Heart left ventricle (tissue), 16 donors: Measurements from ENCODE around the gene ARHGEF10L. TPM values are rescaled to one million over a fixed set of nuclear protein-coding genes. Genes with fewer than 3 reads are reported as not detected.
A peak's percentile ranks its signal among the peaks of the same experiment; 100 is the strongest.

Source experiments
- ATAC-seq, 4 donors: fragments of 200-7000 bp; cut with Tn5 transposase; one replicate each; pipeline ENCODE4 v1.9.1; 2020 to 2022; ENCODE audit warnings: moderate library complexity in 4 of 4, mild to moderate bottlenecking in 3 of 4, moderate number of reproducible peaks in 1 of 4
- DNase-seq, 5 donors: peaks; one replicate each; pipeline ENCODE4 v3.0.0-alpha.2; 2020
- H3K27ac ChIP-seq, 12 donors: fragments of 200-600 bp; sonication (generic) in 4 of 12; one replicate each; pipeline versions ENCODE4 v1.5.0 to v1.8.0; 2016 to 2022; ENCODE audit warnings: mild to moderate bottlenecking in 2 of 12
- H3K27me3 ChIP-seq, 9 donors: fragments of 200-600 bp; sonication (generic) in 2 of 9; one replicate each; pipeline versions ENCODE4 v1.5.1 to v1.8.0; 2016 to 2022; ENCODE audit warnings: mild to moderate bottlenecking in 3 of 9
- H3K36me3 ChIP-seq, 9 donors: fragments of 200-600 bp; sonication (generic) in 2 of 9; one replicate each; pipeline versions ENCODE4 v1.5.0 to v1.8.0; 2018 to 2022; ENCODE audit warnings: mild to moderate bottlenecking in 2 of 9
- H3K4me1 ChIP-seq, 12 donors: fragments of 200-600 bp; sonication (generic) in 4 of 12; one replicate each; pipeline versions ENCODE4 v1.5.0 to v1.8.0; 2016 to 2022; ENCODE audit warnings: mild to moderate bottlenecking in 3 of 12
- H3K4me3 ChIP-seq, 12 donors: fragments of 200-600 bp; sonication (generic) in 4 of 12; one replicate each; pipeline versions ENCODE4 v1.5.0 to v1.8.0; 2017 to 2022; ENCODE audit warnings: mild to moderate bottlenecking in 9 of 12, moderate library complexity in 4 of 12
- H3K9me3 ChIP-seq, 12 donors: fragments of 200-600 bp; sonication (generic) in 4 of 12; one replicate each; pipeline versions ENCODE4 v1.5.0 to v1.8.0; 2016 to 2022; ENCODE audit warnings: mild to moderate bottlenecking in 1 of 12
- POLR2A ChIP-seq, 2 donors: fragments of 450-650 bp; IDR thresholded peaks; one replicate each; pipeline ENCODE4 v1.6.1; 2017; ENCODE audit warnings: antibody characterized with exemption in 2 of 2, mild to moderate bottlenecking in 2 of 2, moderate library complexity in 2 of 2
- WGBS, 4 donors: extraction: QIAGEN DNeasy Blood & Tissue Kit in 2 of 4; methylation state at CpG; one replicate each; pipeline versions ENCODE4 v1.1.5 to v1.1.7; 2013 to 2018; 5-methylcytosine and 5-hydroxymethylcytosine counted together
- intact Hi-C, 10 donors: fragments of 100-400 bp; cut with DNase I; formaldehyde crosslinking; loops; one replicate each; pipeline versions ENCODE4 v1.11.1 to v1.14.2; 2022
- polyA plus RNA-seq, 2 donors: library from polyadenylated mRNA; stranded (reverse); fragments of 200-250 nt; gene quantifications; one replicate each; pipeline ENCODE4 v1.2.3, GENCODE V29; 2013
- total RNA-seq, 9 donors: library from RNA; depleted of rRNA in 2 of 9; stranded (reverse); fragments of >200 nt in 2 of 9; fragmentation: NEBNext Ultra II Directional in 3 of 9; extraction: Animal tissue kit (Norgen Biotek cat#: 25700) in 3 of 9; gene quantifications; one replicate each; pipeline versions ENCODE4 v1.1.0 to v1.2.4, GENCODE V29; 2016 to 2023
- TF ChIP-seq, protein P1 (sequence below), 12 donors: fragments of 200-600 bp; sonication (generic) in 4 of 12; IDR thresholded peaks; one replicate each; pipeline versions ENCODE4 v1.5.0 to v1.8.0; 2018 to 2022; ENCODE audit warnings: antibody characterized with exemption in 12 of 12, mild to moderate bottlenecking in 5 of 12
- donor health status: ischemic (EF 13 %, LVEDD 7.1; RV severe dilation, severe dysfunction).
- donor health status: healthy with polysubstance abuse.
- donor health status: DM: no; HTN: yes; CAD: no.
- donor health status: DM: no; HTN: no; CAD: no.
- donor health status: ischemic (EF 25% LVEDD 6.9; RV normal size, moderate dysfunction).
- donor health status: ischemic (EF 25% LVEDD 5.7; RV mildly dilated, moderate dysfunction).
- donor health status: healthy.
- donor health status: DM: yes; HTN: yes; CAD: no.
- donor health status: ischemic (EF 35%, LVEDD 5.7; RV mildly dilated, moderate dysfunction).
- donor health status: nonischemic (EF 11% LVEDD 7.7; RV severe dilation, severe dysfunction).
- donor health status: DM: yes; HTN: yes; CAD: no.
- donor health status: PGD.
- donor health status: ischemic (EF 29% LVEDD 5.4; RV normal size, mild dysfunction).
- donor health status: nonischemic (EF 23%, LVEDD 6.1; RV moderate dilation, normal function).

The ARHGEF10L gene
- total and polyA plus RNA-seq, 11 donors: 44.6 to 72.8 (median 57.9) TPM

DNA sequence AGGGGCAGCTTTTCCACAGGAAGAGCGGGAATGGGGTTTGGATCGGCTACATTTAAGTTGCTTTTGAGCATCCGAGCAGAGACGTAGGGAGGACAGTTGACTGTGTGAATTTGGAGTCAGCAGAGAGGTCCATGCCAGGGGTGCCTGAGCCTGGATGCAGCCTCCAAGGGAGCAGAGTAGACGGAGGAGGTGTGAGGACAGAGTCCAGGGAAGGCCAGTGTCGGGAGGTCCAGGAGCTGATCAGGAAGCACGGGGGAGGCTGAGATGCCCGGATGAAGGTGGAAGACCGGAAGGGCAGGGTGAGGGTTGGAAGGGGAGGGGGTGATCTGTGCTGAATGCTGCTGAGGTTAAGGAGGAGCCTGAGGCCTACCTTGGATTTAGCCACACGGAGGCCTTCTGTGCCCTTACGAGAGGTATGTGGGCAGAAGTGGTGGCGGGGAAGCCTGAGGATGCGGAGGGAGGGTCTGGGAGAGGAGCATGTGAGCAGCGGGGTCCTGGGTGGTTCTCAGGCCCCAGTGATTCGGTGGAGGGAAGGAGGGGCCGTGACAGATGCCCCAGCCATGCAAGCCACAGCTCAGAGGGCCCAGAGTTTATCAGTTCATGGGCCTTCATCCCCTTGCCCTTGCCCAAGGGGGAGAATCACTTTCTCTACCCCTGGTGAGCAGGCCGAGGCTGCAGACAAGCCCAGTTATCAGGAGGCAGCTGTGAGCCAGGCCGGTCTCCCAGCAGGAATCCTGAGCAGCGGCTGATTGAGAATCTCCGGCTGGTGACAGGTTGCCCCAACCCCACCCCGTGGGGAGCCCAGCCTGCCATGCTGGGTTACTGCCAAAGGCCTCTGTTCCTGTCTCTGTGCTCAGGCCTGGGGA is 161.7 kb downstream of the ARHGEF10L start:
- no peak overlapping the region for H3K27ac ChIP-seq
- TF ChIP-seq, protein P1, sequence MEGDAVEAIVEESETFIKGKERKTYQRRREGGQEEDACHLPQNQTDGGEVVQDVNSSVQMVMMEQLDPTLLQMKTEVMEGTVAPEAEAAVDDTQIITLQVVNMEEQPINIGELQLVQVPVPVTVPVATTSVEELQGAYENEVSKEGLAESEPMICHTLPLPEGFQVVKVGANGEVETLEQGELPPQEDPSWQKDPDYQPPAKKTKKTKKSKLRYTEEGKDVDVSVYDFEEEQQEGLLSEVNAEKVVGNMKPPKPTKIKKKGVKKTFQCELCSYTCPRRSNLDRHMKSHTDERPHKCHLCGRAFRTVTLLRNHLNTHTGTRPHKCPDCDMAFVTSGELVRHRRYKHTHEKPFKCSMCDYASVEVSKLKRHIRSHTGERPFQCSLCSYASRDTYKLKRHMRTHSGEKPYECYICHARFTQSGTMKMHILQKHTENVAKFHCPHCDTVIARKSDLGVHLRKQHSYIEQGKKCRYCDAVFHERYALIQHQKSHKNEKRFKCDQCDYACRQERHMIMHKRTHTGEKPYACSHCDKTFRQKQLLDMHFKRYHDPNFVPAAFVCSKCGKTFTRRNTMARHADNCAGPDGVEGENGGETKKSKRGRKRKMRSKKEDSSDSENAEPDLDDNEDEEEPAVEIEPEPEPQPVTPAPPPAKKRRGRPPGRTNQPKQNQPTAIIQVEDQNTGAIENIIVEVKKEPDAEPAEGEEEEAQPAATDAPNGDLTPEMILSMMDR (IDR thresholded peaks at IDR 0.05): no peak
- no peak for TF ChIP-seq POLR2A (IDR thresholded peaks at IDR 0.05)
- 72 to 75% (median 74%) methylated on average over 17 to 21 of the region's 21 CpGs for WGBS, 4 donors
- DNase-seq (peak in 1 of 5 donors; percentile 46), ATAC-seq (no peak)
- no peaks in the 10 kb centered on the region for H3K9me3 ChIP-seq
- intact Hi-C loops: no loop called here
- peaks cover 0 to 15% (median 12%) of the 10 kb centered on the region in 9 donors for H3K36me3 ChIP-seq
- no peaks in the 10 kb centered on the region for H3K27me3 ChIP-seq
- peaks cover 0 to 5% (median 2%) of the 10 kb centered on the region in 12 donors for H3K4me1 ChIP-seq
- H3K4me3 ChIP-seq: no peak overlapping the region

DNA sequence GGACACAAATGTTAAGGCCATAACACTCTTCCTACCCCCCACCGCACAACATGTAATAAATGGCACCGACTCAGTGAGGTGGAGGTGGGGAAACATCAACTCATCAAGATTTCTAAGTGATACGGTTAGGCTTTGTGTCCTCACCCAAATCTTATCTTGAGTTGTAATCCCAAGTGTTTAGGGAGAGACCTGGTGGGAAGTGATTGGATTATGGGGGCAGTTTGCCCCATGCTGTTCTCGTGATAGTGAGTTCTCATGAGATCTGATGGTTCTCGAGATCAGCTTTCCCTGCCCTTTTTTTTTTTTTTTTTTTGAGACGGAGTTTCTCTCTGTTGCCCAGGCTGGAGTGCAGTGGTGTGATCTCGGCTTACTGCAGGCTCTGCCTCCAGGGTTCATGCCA is 164.7 kb downstream of the ARHGEF10L start:
- ATAC-seq (no peak), DNase-seq (no peak)
- Histone ChIP-seq H3K4me3 (no peak overlapping the region), H3K27me3 (no peaks in the 10 kb centered on the region), H3K36me3 (no peaks in the 10 kb centered on the region), H3K4me1 (no peaks in the 10 kb centered on the region), H3K27ac (no peak overlapping the region), H3K9me3 (no peaks in the 10 kb centered on the region)
- intact Hi-C loops: no loop called here
- no peak for TF ChIP-seq POLR2A (IDR thresholded peaks at IDR 0.05)
- TF ChIP-seq, protein P1 (IDR thresholded peaks at IDR 0.05): no peak
- WGBS, 4 donors: 55 to 73% (median 61%) methylated on average over 7 of the region's 7 CpGs

DNA sequence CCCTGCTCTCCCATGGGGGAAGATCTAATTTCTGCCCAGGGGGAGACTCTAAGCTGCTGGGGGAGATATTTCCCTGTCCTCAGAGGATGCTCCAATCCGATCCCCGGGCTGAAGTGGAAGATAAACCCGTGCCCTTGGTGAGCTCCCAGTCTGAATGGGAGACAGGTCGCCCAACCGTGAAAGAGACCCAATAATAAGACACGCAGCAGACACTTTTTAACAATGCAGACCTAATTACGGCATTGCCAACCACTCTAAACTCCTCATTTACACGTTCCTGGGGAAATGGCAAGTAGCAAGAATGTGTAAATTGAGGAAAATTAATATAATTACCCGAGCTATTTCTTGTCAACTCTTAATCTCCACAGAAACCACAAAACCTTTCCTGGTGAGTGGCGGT is 166.9 kb downstream of the ARHGEF10L start:
- H3K4me3 ChIP-seq: no peak overlapping the region
- 67 to 76% (median 68%) methylated on average over 10 of the region's 10 CpGs for WGBS, 4 donors
- ATAC-seq: no peak

DNA sequence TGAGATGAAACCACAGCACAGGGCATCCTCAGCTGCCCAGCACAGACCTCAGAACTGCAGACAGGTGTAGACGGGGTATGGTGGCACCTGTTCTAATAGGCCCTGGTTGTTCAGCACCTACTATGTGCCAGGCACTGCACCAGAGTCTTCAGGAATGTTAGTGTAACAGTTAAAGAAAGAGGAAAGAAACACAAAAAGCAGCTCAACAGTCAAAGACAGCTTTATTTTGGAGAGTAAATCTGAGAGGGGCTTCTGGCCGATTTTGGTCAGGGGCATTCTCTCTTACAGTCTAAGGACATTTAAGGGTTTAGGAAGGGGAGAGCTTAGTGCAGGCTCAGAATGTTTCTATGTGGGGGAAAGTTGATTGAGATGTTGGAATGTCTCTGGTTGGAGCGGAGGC is 170.5 kb downstream of the ARHGEF10L start:
- Histone ChIP-seq H3K4me3 (no peak overlapping the region), H3K27me3 (no peaks in the 10 kb centered on the region), H3K9me3 (peaks cover 0 to 15% (median 0%) of the 10 kb centered on the region in 12 donors), H3K36me3 (no peaks in the 10 kb centered on the region), H3K27ac (no peak overlapping the region), H3K4me1 (no peaks in the 10 kb centered on the region)
- 78 to 90% (median 87%) methylated on average over 3 of the region's 3 CpGs for WGBS, 4 donors
- DNase-seq (no peak), ATAC-seq (no peak)
- TF ChIP-seq, protein P1 (IDR thresholded peaks at IDR 0.05): no peak
- TF ChIP-seq POLR2A (IDR thresholded peaks at IDR 0.05): no peak
- intact Hi-C loops: no loop called here

More for the DNA sequence above, 166.9 kb downstream of the ARHGEF10L start:
- intact Hi-C loops: no loop called here
- Histone ChIP-seq H3K9me3 (peaks cover 0 to 13% (median 0%) of the 10 kb centered on the region in 12 donors), H3K4me1 (no peaks in the 10 kb centered on the region), H3K36me3 (no peaks in the 10 kb centered on the region), H3K27me3 (no peaks in the 10 kb centered on the region), H3K27ac (no peak overlapping the region)
- TF ChIP-seq, protein P1 (IDR thresholded peaks at IDR 0.05): no peak
- no peak for TF ChIP-seq POLR2A (IDR thresholded peaks at IDR 0.05)
- peak in 1 of 5 donors; percentile 2 for DNase-seq
